ENCODE results near the gene PHF24. TPM values are rescaled to one million over a fixed set of nuclear protein-coding genes. Genes with fewer than 3 reads are reported as not detected.
A peak's percentile ranks its signal among the peaks of the same experiment; 100 is the strongest.

Gene PHF24
- total and polyA plus RNA-seq, 10 of the 15 experiments (the other 5 are each of a cell fraction or from before 2014, with no cell fraction given): 0.02 to 0.04 TPM; not detected in 8

DNA sequence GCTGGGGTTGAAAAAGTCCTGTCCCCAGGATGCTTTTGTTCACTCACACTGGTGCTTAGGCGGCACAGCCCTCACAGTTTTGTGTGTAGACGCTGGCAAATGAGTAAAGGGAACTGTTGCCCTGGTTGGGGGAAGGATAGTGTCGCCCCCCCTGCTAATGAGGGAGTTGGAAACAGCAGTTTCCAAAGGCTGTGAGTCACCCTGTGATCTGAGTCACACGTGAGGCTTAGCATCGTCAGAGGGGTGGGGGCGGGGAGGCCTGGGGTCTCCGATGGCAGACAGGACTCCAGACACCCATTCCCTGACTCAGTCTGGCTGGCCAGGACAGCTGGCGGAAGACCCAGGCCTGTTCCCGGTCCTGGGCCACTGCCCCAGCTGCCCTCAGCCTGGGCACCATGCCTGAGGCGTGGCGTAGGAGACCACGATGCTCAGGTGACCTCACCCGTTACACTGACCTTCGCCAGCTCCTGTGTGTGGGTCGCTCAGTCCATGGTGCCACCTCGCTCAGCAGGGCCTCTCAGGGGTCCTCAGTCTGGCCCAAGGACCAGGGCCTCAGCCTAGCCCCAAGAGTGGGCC is 34.4 kb downstream of the PHF24 start:
- WGBS (ENCODE audit: insufficient coverage, insufficient replicate concordance, low lambda C conversion rate, missing lambda C conversion rate): 70% methylated on average over 16 of the region's 16 CpGs
- intact Hi-C loops (cut with micrococcal nuclease; ENCODE audit: unreplicated experiment): no loop called here
- Histone ChIP-seq H3K27ac (ENCODE audit: control insufficient read depth, insufficient read depth) (peak overlapping the region; percentile 53), H2AFZ (ENCODE audit: control insufficient read depth, low read depth, low read length) (peak overlapping the region; percentile 41; the same call in 1 of the 2 replicates), H3K9me3 (replicated peaks; ENCODE audit: control insufficient read depth, insufficient read depth, low read length) (no peaks in the 10 kb centered on the region), H3K4me3 (no peak overlapping the region), H3K79me2 (ENCODE audit: control insufficient read depth, insufficient read depth, low read length) (no peaks in the 10 kb centered on the region), H3K9ac (ENCODE audit: control insufficient read depth, insufficient read depth, low read length) (no peak overlapping the region), H3K4me1 (ENCODE audit: control insufficient read depth, insufficient read depth, low read length) (peaks cover 35% of the 10 kb centered on the region), H3K36me3 (ENCODE audit: control insufficient read depth in 2 of 2, insufficient read depth in 2 of 2, low read length in 1 of 2) (0 out of 4 replicates have a peak, but pooled peaks cover 0 to 2% of the 10 kb centered on the region in 2 experiments), H4K20me1 (ENCODE audit: control insufficient read depth, insufficient read depth) (no peaks in the 10 kb centered on the region), H3K4me2 (ENCODE audit: control insufficient read depth, insufficient read depth) (peak overlapping the region; percentile 38; the same call in 1 of the 2 replicates), H3K27me3 (replicated peaks in 1 of 2; ENCODE audit: control insufficient read depth in 2 of 2, insufficient read depth in 2 of 2, low read length in 1 of 2) (no peaks in the 10 kb centered on the region)
- SMC1A ChIA-PET (ENCODE audit: uncharacterized antibody, unreplicated experiment): interaction anchor here (4.5 kb wide), 1 partner anchor 59 kb away, joined by 33 read pairs; no protein-coding TSS in a partner anchor
- DNase-seq (ENCODE audit: low read depth, low spot score) (no peak), FAIRE-seq (no peak), ATAC-seq (no peak)
- CTCF ChIA-PET: interaction anchor here (0.7 to 7.4 kb wide), 4 partner anchors 59 to 104 kb away, joined by 3 to 63 read pairs (median 32); a partner anchor contains a TSS
- POLR2A ChIA-PET: interaction anchor here (3.6 kb wide), 1 partner anchor 79 kb away, joined by 18 read pairs; the partner anchor contains the start of gene VCP
- no TSS peak for BruUV-seq (replicated peaks)
- in situ Hi-C loops (cut with MboI): no loop called here
- TF ChIP-seq BHLHE40 (IDR thresholded peaks at IDR 0.05; ENCODE audit: borderline replicate concordance in 1 of 2, low read depth in 2 of 2, low read length in 1 of 2) (peak; percentile 19 to 27; a peak in 1 of 4 replicates), SMAD5 (IDR thresholded peaks at IDR 0.05; ENCODE audit: low read depth) (no peak), EED (IDR thresholded peaks at IDR 0.05; ENCODE audit: low read depth) (peak; percentile 60), JUNB (IDR thresholded peaks at IDR 0.05) (peak; percentile 53)
- RAD21 ChIA-PET (ENCODE audit: unreplicated experiment): interaction anchor here (0.6 to 4.7 kb wide), 4 partner anchors 10 to 79 kb away, joined by 3 to 35 read pairs (median 4); no protein-coding TSS in a partner anchor
